Natural killer cell (primary cell): Measurements from ENCODE around the gene ADGRG6. TPM values are rescaled to one million over a fixed set of nuclear protein-coding genes. Genes with fewer than 3 reads are reported as not detected.

Source experiments
- ATAC-seq, 3 donors: fragments of 150-1000 bp in 2 of 3; fragments of 200-7000 bp in 1 of 3; cut with Tn5 transposase; 1 replicate in 1 of 3; 2 replicates in 2 of 3; pipeline ENCODE4 v1.10.0; 2021; ENCODE audit warnings: mild to moderate bottlenecking in 2 of 3, moderate library complexity in 2 of 3
- DNase-seq, 2 donors: peaks; one replicate each; pipeline versions ENCODE4 v3.0.0 to v3.0.0-alpha.2; 2013 to 2021; ENCODE audit warnings: mixed read lengths in 1 of 2
- H3K27ac ChIP-seq: one replicate; pipeline ENCODE4 v1.5.1; 2013; ENCODE audit warnings: mild to moderate bottlenecking, low read length
- H3K27me3 ChIP-seq: one replicate; pipeline ENCODE4 v1.6.1; 2013; ENCODE audit warnings: low read length; ENCODE audit not compliant: control insufficient read depth, insufficient read depth
- H3K36me3 ChIP-seq: one replicate; pipeline ENCODE4 v1.6.1; 2013; ENCODE audit warnings: low read length; ENCODE audit not compliant: control insufficient read depth, insufficient read depth
- H3K4me1 ChIP-seq: one replicate; pipeline ENCODE4 v1.6.1; 2013; ENCODE audit warnings: low read length; ENCODE audit not compliant: control insufficient read depth, insufficient read depth
- H3K4me3 ChIP-seq: one replicate; pipeline ENCODE4 v1.5.1; 2013; ENCODE audit warnings: low read length
- H3K9me3 ChIP-seq: one replicate; pipeline ENCODE4 v1.6.1; 2013; ENCODE audit warnings: low read length; ENCODE audit not compliant: control insufficient read depth, insufficient read depth
- H3K27ac Mint-ChIP-seq, 2 donors: one replicate each; pipeline ENCODE4 v1.8.0; 2022; ENCODE audit warnings: mild to moderate bottlenecking in 2 of 2, mixed read lengths in 2 of 2, moderate library complexity in 1 of 2
- H3K27me3 Mint-ChIP-seq, 2 donors: one replicate each; pipeline ENCODE4 v1.8.0; 2022; ENCODE audit warnings: low read depth in 2 of 2, mixed read lengths in 2 of 2
- H3K36me3 Mint-ChIP-seq: one replicate; pipeline ENCODE4 v1.8.0; 2022; ENCODE audit warnings: mixed read lengths
- H3K4me1 Mint-ChIP-seq, 2 donors: one replicate each; pipeline ENCODE4 v1.8.0; 2022; ENCODE audit warnings: mixed read lengths in 2 of 2
- H3K4me3 Mint-ChIP-seq: one replicate; pipeline ENCODE4 v1.8.0; 2022; ENCODE audit warnings: mild to moderate bottlenecking, moderate library complexity, mixed read lengths
- H3K9me3 Mint-ChIP-seq, 2 donors: one replicate each; pipeline ENCODE4 v1.8.0; 2022; ENCODE audit warnings: mixed read lengths in 2 of 2
- CTCF ChIP-seq: fragments of 200-600 bp; IDR thresholded peaks from one replicate; pipeline ENCODE4 v1.8.0; 2022; ENCODE audit warnings: antibody characterized with exemption
- whole genome bisulfite sequencing: methylation state at CpG from one replicate; pipeline ENCODE4 v1.1.7; 2013; ENCODE audit warnings: missing lambda C conversion rate; ENCODE audit not compliant: insufficient coverage; 5-methylcytosine and 5-hydroxymethylcytosine counted together
- intact Hi-C: fragments of 100-400 bp; cut with micrococcal nuclease; formaldehyde crosslinking; loops from one replicate; pipeline ENCODE4 v1.14.2; 2022
- total RNA-seq, 4 donors: library from RNA; stranded (reverse); fragments of 120-200 nt in 1 of 4; gene quantifications; one replicate each; pipeline versions ENCODE4 v1.2.3 to v1.2.4, GENCODE V29; 2013 to 2022

The ADGRG6 gene
- total RNA-seq, 3 donors from 2014 or later (not counting 1 experiment from before 2014, with no cell fraction given) = 0.05 to 0.24 TPM; not detected in 1

DNA sequence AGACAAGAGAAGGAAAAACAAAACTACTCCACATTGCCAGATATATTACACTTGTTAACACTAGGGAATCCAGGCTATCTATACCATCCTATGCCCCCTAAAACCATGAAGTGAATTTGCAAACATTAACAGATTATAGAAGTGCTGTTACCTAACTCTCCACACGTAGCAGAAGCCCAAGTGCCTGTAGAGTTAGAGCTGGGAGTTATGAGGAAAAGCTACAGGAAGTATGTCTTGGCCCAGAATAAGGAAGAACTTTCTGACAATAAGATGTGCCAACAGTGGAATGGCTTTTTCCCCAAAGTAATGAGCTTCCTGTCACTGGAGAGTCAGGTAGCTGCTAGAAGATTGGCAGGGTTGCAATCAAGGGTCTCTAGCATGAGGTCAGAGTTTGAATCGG is 32.5 kb downstream of the ADGRG6 start:
- H3K4me3 ChIP-seq = no peak overlapping the region
- Mint-ChIP-seq H3K9me3 (no peaks in the 10 kb centered on the region), H3K36me3 (no peaks in the 10 kb centered on the region), H3K27ac (no peak overlapping the region), H3K4me3 (no peak overlapping the region), H3K4me1 (no peaks in the 10 kb centered on the region), H3K27me3 (no peaks in the 10 kb centered on the region)
- no peaks in the 10 kb centered on the region for H3K27me3 ChIP-seq
- intact Hi-C loops = no loop called here
- H3K9me3 ChIP-seq = no peaks in the 10 kb centered on the region
- ATAC-seq (no peak), DNase-seq (no peak)
- no peaks in the 10 kb centered on the region for H3K4me1 ChIP-seq
- 85% methylated on average over 2 of the region's 2 CpGs for WGBS
- TF ChIP-seq CTCF = no peak
- H3K27ac ChIP-seq = no peak overlapping the region
- H3K36me3 ChIP-seq = no peaks in the 10 kb centered on the region

GRCh38 chr6:142335415-142335814 is 33.6 kb downstream of the ADGRG6 start:
- DNase-seq (no peak), ATAC-seq (no peak)
- H3K27ac Mint-ChIP-seq = no peak overlapping the region
- no peak for TF ChIP-seq CTCF
- H3K27me3 Mint-ChIP-seq = no peaks in the 10 kb centered on the region
- no peaks in the 10 kb centered on the region for H3K27me3 ChIP-seq
- H3K4me3 ChIP-seq = no peak overlapping the region
- 66% methylated on average over 2 of the region's 2 CpGs for WGBS
- no peaks in the 10 kb centered on the region for H3K9me3 Mint-ChIP-seq
- H3K9me3 ChIP-seq = no peaks in the 10 kb centered on the region
- no peaks in the 10 kb centered on the region for H3K4me1 ChIP-seq
- H3K4me1 Mint-ChIP-seq = no peaks in the 10 kb centered on the region
- H3K4me3 Mint-ChIP-seq = no peak overlapping the region
- no peaks in the 10 kb centered on the region for H3K36me3 Mint-ChIP-seq
- intact Hi-C loops = no loop called here
- H3K27ac ChIP-seq = no peak overlapping the region
- no peaks in the 10 kb centered on the region for H3K36me3 ChIP-seq

- TF ChIP-seq CTCF = no peak
- H3K4me3 ChIP-seq = no peak overlapping the region
- intact Hi-C loops = no loop called here
- H3K27me3 Mint-ChIP-seq = no peaks in the 10 kb centered on the region
- no peaks in the 10 kb centered on the region for H3K27me3 ChIP-seq
- ATAC-seq = no peak
- no peaks in the 10 kb centered on the region for H3K36me3 ChIP-seq
- no peak overlapping the region for H3K4me3 Mint-ChIP-seq
- no peak overlapping the region for H3K27ac Mint-ChIP-seq
- H3K9me3 ChIP-seq = no peaks in the 10 kb centered on the region
- H3K9me3 Mint-ChIP-seq = no peaks in the 10 kb centered on the region
- no peak overlapping the region for H3K27ac ChIP-seq
- no peak for DNase-seq
- H3K4me1 ChIP-seq = no peaks in the 10 kb centered on the region
- no peaks in the 10 kb centered on the region for H3K4me1 Mint-ChIP-seq
- no peaks in the 10 kb centered on the region for H3K36me3 Mint-ChIP-seq
Observed at GRCh38 chr6:142336183-142336582, 34.4 kb downstream of the ADGRG6 start.

DNA sequence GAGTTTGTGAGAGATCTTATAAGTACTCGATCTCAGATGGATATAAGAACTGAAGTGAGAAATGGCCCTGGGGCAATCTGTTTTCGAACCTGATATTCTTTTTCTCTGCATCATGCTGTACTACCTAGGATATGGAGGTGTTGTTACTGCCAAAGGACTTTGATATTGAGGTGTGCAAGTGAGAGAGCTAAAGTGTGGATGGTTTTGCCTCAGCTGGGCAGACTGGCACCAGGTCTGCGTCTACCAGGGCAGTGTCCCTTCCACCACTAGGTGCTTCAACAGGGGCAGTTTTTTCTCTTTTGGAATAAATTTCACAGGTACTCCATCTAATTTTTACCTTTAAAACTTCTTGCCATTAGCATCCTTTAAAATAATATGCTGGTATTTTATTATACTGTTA is 35.0 kb downstream of the ADGRG6 start:
- Histone ChIP-seq H3K4me1 (no peaks in the 10 kb centered on the region), H3K36me3 (no peaks in the 10 kb centered on the region), H3K27ac (no peak overlapping the region), H3K4me3 (no peak overlapping the region), H3K27me3 (no peaks in the 10 kb centered on the region), H3K9me3 (no peaks in the 10 kb centered on the region)
- Mint-ChIP-seq H3K9me3 (no peaks in the 10 kb centered on the region), H3K4me3 (no peak overlapping the region), H3K36me3 (no peaks in the 10 kb centered on the region), H3K27ac (no peak overlapping the region), H3K27me3 (peaks cover 0 to under 1% of the 10 kb centered on the region in 2 donors), H3K4me1 (no peaks in the 10 kb centered on the region)
- ATAC-seq (no peak), DNase-seq (no peak)
- TF ChIP-seq CTCF = no peak
- intact Hi-C loops = no loop called here
- 82% methylated on average over 3 of the region's 3 CpGs for WGBS
